Measurements from ENCODE around the gene BPIFB4.

The BPIFB4 gene

GRCh38 chr20:33031531-33031930, 47.9 kb upstream of the BPIFB4 start, which contains the start of gene BPIFB6:
BPIFB6 (plus strand) TSS chr20:33031648; CDS start chr20:33031648, 0 bp downstream.
- Histone ChIP-seq H3K4me1 (ENCODE audit: low read length) (no peaks in the 10 kb centered on the region), H3K4me3 (ENCODE audit: low read length) (no peak within 1 kb of the TSS), H3K36me3 (replicated peaks; ENCODE audit: insufficient read depth, low read length) (no peaks in the 10 kb centered on the region), H3K9me2 (replicated peaks; ENCODE audit: insufficient read depth, low read length) (no peaks in the 10 kb centered on the region), H4K20me1 (ENCODE audit: insufficient read depth, low read length) (no peaks in the 10 kb centered on the region), H3K27ac (ENCODE audit: low read length) (no peak within 1 kb of the TSS), H2AFZ (ENCODE audit: low read length) (no peak within 1 kb of the TSS), H3K79me2 (ENCODE audit: low read length) (no peaks in the 10 kb centered on the region), H3K27me3 (replicated peaks; ENCODE audit: insufficient read depth, low read length) (peaks cover 43% of the 10 kb centered on the region), H3K9me3 (replicated peaks; ENCODE audit: insufficient read depth, low read length) (no peaks in the 10 kb centered on the region), H3F3A (ENCODE audit: insufficient read depth, low read length) (no peaks in the 10 kb centered on the region), H3K9ac (ENCODE audit: low read length) (no peak within 1 kb of the TSS), H3K4me2 (ENCODE audit: low read depth, low read length) (no peak within 1 kb of the TSS)
- TF ChIP-seq EZH2 (optimal IDR thresholded peaks at IDR 0.05; ENCODE audit: low read depth, low read length) (no peak), EZH2phosphoT487 (IDR thresholded peaks at IDR 0.05; ENCODE audit: low read length) (no peak), CTCF (IDR thresholded peaks at IDR 0.05; ENCODE audit: low read length) (no peak)
- DNase-seq = no peak

DNA sequence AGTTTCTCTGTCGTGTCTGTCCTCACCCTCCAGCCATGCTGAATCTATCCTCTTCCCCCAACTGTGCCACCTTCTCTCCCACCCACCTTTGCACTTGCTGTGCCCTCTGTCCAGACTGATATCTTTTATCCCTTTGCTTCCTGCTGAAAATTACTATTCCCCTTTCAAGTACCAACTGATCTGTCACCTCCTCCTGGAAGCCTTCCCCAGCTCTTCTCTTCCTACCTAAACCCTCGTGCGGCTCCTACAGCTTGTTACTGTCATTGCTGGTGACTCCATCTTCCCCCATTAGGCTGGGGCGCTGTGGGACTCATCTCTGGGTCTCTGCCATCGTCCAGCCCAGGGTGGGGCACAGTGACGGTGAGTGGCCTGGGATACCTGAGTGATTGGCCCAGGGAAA, 46.9 kb upstream of the BPIFB4 start:
- peaks cover 43% of the 10 kb centered on the region for H3K27me3 ChIP-seq (replicated peaks; ENCODE audit: insufficient read depth, low read length)
- H3K27ac ChIP-seq (ENCODE audit: low read length) = no peak overlapping the region
- H3K36me3 ChIP-seq (replicated peaks; ENCODE audit: insufficient read depth, low read length) = no peaks in the 10 kb centered on the region
- no peak for TF ChIP-seq EZH2 (optimal IDR thresholded peaks at IDR 0.05; ENCODE audit: low read depth, low read length)
- no peak for TF ChIP-seq CTCF (IDR thresholded peaks at IDR 0.05; ENCODE audit: low read length)
- no peak for TF ChIP-seq EZH2phosphoT487 (IDR thresholded peaks at IDR 0.05; ENCODE audit: low read length)
- H3K4me1 ChIP-seq (ENCODE audit: low read length) = no peaks in the 10 kb centered on the region
- H2AFZ ChIP-seq (ENCODE audit: low read length) = no peak overlapping the region
- H3K4me3 ChIP-seq (ENCODE audit: low read length) = no peak overlapping the region
- no peaks in the 10 kb centered on the region for H3K9me3 ChIP-seq (replicated peaks; ENCODE audit: insufficient read depth, low read length)
- no peak overlapping the region for H3K4me2 ChIP-seq (ENCODE audit: low read depth, low read length)
- no peaks in the 10 kb centered on the region for H3K79me2 ChIP-seq (ENCODE audit: low read length)
- no peak for DNase-seq
- no peak overlapping the region for H3K9ac ChIP-seq (ENCODE audit: low read length)
- no peaks in the 10 kb centered on the region for H3F3A ChIP-seq (ENCODE audit: insufficient read depth, low read length)
- H4K20me1 ChIP-seq (ENCODE audit: insufficient read depth, low read length) = no peaks in the 10 kb centered on the region
- no peaks in the 10 kb centered on the region for H3K9me2 ChIP-seq (replicated peaks; ENCODE audit: insufficient read depth, low read length)

- DNase-seq = no peak
- no peak for TF ChIP-seq CTCF (IDR thresholded peaks at IDR 0.05; ENCODE audit: low read length)
- no peak for TF ChIP-seq EZH2phosphoT487 (IDR thresholded peaks at IDR 0.05; ENCODE audit: low read length)
- no peak for TF ChIP-seq EZH2 (optimal IDR thresholded peaks at IDR 0.05; ENCODE audit: low read depth, low read length)
- no peaks in the 10 kb centered on the region for H3K79me2 ChIP-seq (ENCODE audit: low read length)
- no peaks in the 10 kb centered on the region for H4K20me1 ChIP-seq (ENCODE audit: insufficient read depth, low read length)
- H3K9me3 ChIP-seq (replicated peaks; ENCODE audit: insufficient read depth, low read length) = no peaks in the 10 kb centered on the region
- no peaks in the 10 kb centered on the region for H3F3A ChIP-seq (ENCODE audit: insufficient read depth, low read length)
- no peak overlapping the region for H3K27ac ChIP-seq (ENCODE audit: low read length)
- no peak overlapping the region for H3K4me3 ChIP-seq (ENCODE audit: low read length)
- H3K9ac ChIP-seq (ENCODE audit: low read length) = no peak overlapping the region
- no peak overlapping the region for H3K4me2 ChIP-seq (ENCODE audit: low read depth, low read length)
- no peak overlapping the region for H2AFZ ChIP-seq (ENCODE audit: low read length)
- H3K36me3 ChIP-seq (replicated peaks; ENCODE audit: insufficient read depth, low read length) = no peaks in the 10 kb centered on the region
- peaks cover 51% of the 10 kb centered on the region for H3K27me3 ChIP-seq (replicated peaks; ENCODE audit: insufficient read depth, low read length)
- no peaks in the 10 kb centered on the region for H3K9me2 ChIP-seq (replicated peaks; ENCODE audit: insufficient read depth, low read length)
- no peaks in the 10 kb centered on the region for H3K4me1 ChIP-seq (ENCODE audit: low read length)
Measured at GRCh38 chr20:33033381-33033780, 46.1 kb upstream of the BPIFB4 start.
